ENCODE data around the gene SEMA3G.

Gene SEMA3G

GRCh38 chr3:52479037-52479876 lies 34.4 kb upstream of the SEMA3G start:
- no peak overlapping the region for H3K4me3 ChIP-seq (ENCODE audit: low read depth in 1 of 2, low read length in 2 of 2)
- no peaks in the 10 kb centered on the region for H3K27me3 ChIP-seq (ENCODE audit: control insufficient read depth in 1 of 2, insufficient read depth in 2 of 2, low read length in 2 of 2)
- peaks cover 60 to 88% of the 10 kb centered on the region in 2 donors for H3K36me3 ChIP-seq (ENCODE audit: control insufficient read depth in 1 of 2, insufficient read depth in 2 of 2, low read length in 2 of 2)
- no peak overlapping the region for H3K9ac ChIP-seq (ENCODE audit: low read depth in 1 of 2, low read length in 2 of 2)
- H3K27ac ChIP-seq (ENCODE audit: low read depth, low read length) = no peak overlapping the region
- H3K9me3 ChIP-seq (ENCODE audit: control insufficient read depth in 1 of 2, low read length in 2 of 2) = no peaks in the 10 kb centered on the region
- H3K4me1 ChIP-seq (ENCODE audit: control insufficient read depth in 1 of 2, insufficient read depth in 2 of 2, low read length in 2 of 2) = no peaks in the 10 kb centered on the region

DNA sequence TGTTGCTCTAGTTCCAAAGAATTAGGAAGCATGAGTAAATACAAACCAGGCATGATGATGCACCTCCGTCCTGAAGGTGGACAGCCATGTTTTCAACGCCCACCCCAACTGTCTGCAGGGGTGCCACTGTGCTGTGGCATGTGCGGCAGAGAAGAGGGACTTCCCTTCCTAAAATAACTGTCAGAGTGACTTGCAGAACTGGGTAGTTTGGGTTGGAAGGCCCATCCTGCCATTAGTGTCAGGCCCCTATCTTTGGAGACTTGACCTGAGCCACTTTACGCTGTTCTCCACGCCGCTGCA lies 32.8 kb upstream of the SEMA3G start:
- peaks cover 66 to 92% of the 10 kb centered on the region in 2 donors for H3K36me3 ChIP-seq (ENCODE audit: control insufficient read depth in 1 of 2, insufficient read depth in 2 of 2, low read length in 2 of 2)
- H3K9me3 ChIP-seq (ENCODE audit: control insufficient read depth in 1 of 2, low read length in 2 of 2) = no peaks in the 10 kb centered on the region
- no peaks in the 10 kb centered on the region for H3K27me3 ChIP-seq (ENCODE audit: control insufficient read depth in 1 of 2, insufficient read depth in 2 of 2, low read length in 2 of 2)
- H3K4me3 ChIP-seq (ENCODE audit: low read depth in 1 of 2, low read length in 2 of 2) = no peak overlapping the region
- H3K4me1 ChIP-seq (ENCODE audit: control insufficient read depth in 1 of 2, insufficient read depth in 2 of 2, low read length in 2 of 2) = no peaks in the 10 kb centered on the region
- H3K27ac ChIP-seq (ENCODE audit: low read depth, low read length) = no peak overlapping the region
- H3K9ac ChIP-seq (ENCODE audit: low read depth in 1 of 2, low read length in 2 of 2) = no peak overlapping the region

- no peaks in the 10 kb centered on the region for H3K4me1 ChIP-seq (ENCODE audit: control insufficient read depth in 1 of 2, insufficient read depth in 2 of 2, low read length in 2 of 2)
- H3K4me3 ChIP-seq (ENCODE audit: low read depth in 1 of 2, low read length in 2 of 2) = no peak overlapping the region
- no peaks in the 10 kb centered on the region for H3K9me3 ChIP-seq (ENCODE audit: control insufficient read depth in 1 of 2, low read length in 2 of 2)
- no peaks in the 10 kb centered on the region for H3K27me3 ChIP-seq (ENCODE audit: control insufficient read depth in 1 of 2, insufficient read depth in 2 of 2, low read length in 2 of 2)
- H3K9ac ChIP-seq (ENCODE audit: low read depth in 1 of 2, low read length in 2 of 2) = no peak overlapping the region
- no peak overlapping the region for H3K27ac ChIP-seq (ENCODE audit: low read depth, low read length)
- peaks cover 70 to 92% of the 10 kb centered on the region in 2 donors for H3K36me3 ChIP-seq (ENCODE audit: control insufficient read depth in 1 of 2, insufficient read depth in 2 of 2, low read length in 2 of 2)
Observed at GRCh38 chr3:52477076-52477795, 32.3 kb upstream of the SEMA3G start.

DNA sequence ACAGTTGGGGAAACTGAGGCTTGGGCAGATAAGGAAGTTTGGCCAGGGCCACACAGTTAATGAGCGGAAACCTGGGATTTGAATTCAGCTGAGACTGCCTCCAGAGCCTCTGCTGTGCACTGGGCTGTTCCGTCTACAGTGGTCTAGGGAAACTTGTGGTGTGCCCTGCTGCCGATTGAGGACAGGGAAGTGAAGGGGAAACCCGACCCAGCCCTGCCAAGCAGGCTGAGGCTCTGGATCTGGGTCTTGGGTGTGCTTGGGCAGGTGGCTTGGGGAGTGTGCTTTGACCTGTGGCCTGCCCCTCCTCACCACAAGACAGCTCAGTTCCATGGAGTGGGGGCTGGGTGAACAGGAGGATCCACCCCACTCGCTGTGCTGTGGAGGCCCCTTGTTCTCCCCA lies 28.1 kb upstream of the SEMA3G start:
- Histone ChIP-seq H3K27me3 (ENCODE audit: control insufficient read depth in 1 of 2, insufficient read depth in 2 of 2, low read length in 2 of 2) (no peaks in the 10 kb centered on the region), H3K9ac (ENCODE audit: low read depth in 1 of 2, low read length in 2 of 2) (no peak overlapping the region), H3K9me3 (ENCODE audit: control insufficient read depth in 1 of 2, low read length in 2 of 2) (no peaks in the 10 kb centered on the region), H3K36me3 (ENCODE audit: control insufficient read depth in 1 of 2, insufficient read depth in 2 of 2, low read length in 2 of 2) (peaks cover 35 to 70% of the 10 kb centered on the region in 2 donors), H3K4me3 (ENCODE audit: low read depth in 1 of 2, low read length in 2 of 2) (no peak overlapping the region), H3K27ac (ENCODE audit: low read depth, low read length) (no peak overlapping the region), H3K4me1 (ENCODE audit: control insufficient read depth in 1 of 2, insufficient read depth in 2 of 2, low read length in 2 of 2) (no peaks in the 10 kb centered on the region)

DNA sequence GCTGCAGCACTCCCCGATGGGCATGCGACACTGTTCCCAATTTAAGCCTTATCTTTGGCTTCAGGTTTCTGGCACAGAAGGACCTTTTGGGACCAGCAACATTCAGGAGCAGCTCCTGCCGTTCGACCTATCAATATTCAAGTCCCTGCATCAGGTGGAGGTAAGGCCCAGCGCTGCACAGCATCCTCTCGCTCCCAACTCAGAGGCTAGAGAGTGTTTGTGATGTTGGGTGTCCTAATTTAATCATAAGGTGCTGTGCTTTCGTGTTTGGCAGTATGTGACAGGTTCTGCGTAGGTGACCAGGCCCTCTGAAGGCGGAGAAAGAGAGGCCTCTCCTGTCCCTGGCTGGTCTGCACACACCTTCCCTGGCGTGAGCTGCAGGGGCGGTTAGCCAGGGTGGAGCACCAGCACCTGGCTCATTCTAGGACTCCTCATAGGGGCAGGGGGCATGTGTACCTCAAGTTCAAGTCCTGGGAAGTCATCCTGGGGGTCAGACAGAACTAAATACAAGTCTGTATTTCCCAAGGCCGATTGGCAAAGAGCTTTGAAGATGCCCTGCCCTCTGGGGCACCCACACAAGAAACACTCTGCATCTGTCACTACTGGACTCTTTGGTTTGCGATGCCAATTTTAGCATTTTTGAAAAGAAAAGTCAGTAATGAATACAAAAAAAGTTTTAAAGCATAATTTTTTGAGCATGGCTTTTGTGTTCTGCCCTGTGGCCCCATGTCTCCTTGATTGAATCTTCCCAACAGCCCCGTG lies 27.5 kb upstream of the SEMA3G start:
- Histone ChIP-seq H3K4me3 (ENCODE audit: low read depth in 1 of 2, low read length in 2 of 2) (no peak overlapping the region), H3K4me1 (ENCODE audit: control insufficient read depth in 1 of 2, insufficient read depth in 2 of 2, low read length in 2 of 2) (peaks cover 0 to under 1% of the 10 kb centered on the region in 2 donors), H3K27me3 (ENCODE audit: control insufficient read depth in 1 of 2, insufficient read depth in 2 of 2, low read length in 2 of 2) (no peaks in the 10 kb centered on the region), H3K36me3 (ENCODE audit: control insufficient read depth in 1 of 2, insufficient read depth in 2 of 2, low read length in 2 of 2) (peaks cover 29 to 69% of the 10 kb centered on the region in 2 donors), H3K9me3 (ENCODE audit: control insufficient read depth in 1 of 2, low read length in 2 of 2) (no peaks in the 10 kb centered on the region), H3K27ac (ENCODE audit: low read depth, low read length) (no peak overlapping the region), H3K9ac (ENCODE audit: low read depth in 1 of 2, low read length in 2 of 2) (no peak overlapping the region)

DNA sequence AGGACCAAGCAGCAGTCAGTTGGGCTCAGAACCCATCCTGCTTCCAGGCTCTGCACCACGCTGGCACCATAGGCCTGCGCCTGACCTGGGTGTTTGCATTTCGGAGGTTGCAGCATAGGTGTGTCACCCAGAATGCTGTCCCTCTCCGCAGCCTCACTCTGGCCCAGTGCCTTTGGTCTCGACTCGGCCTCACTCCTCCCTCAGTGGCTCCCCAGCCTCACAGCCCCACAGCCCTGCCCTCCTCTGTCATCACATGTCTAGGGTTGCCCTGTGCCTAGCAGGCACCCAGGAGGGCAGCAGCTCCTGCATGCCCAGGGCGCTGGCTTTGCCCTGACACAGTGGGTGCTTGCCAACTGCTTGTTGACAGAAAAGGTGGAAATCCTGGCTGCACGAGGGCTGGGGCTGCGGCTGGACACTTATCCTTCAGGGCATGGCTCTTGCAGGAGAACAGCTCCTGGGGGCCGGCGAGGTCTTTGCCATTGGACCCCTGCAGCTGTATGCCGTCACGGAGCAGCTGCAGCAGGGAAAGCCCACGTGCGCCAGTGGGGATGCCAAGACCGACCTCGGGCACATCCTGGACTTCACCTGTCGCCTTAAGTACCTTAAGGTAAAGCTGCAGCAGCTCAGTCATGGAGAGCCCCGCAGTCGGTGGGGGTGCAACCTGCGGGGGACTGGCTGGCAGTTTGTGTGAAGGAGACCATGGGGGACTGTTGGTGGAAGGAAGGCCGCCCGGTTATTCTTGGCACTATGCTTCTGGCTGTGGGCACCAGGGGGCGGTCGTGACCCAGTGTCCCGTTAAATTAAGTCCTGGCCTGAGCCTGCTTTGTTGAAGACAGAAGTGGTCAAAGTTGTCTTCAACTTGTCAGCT lies 26.7 kb upstream of the SEMA3G start:
- Histone ChIP-seq H3K27ac (ENCODE audit: low read depth, low read length) (no peak overlapping the region), H3K4me1 (ENCODE audit: control insufficient read depth in 1 of 2, insufficient read depth in 2 of 2, low read length in 2 of 2) (peaks cover 0 to 3% of the 10 kb centered on the region in 2 donors), H3K9me3 (ENCODE audit: control insufficient read depth in 1 of 2, low read length in 2 of 2) (no peaks in the 10 kb centered on the region), H3K4me3 (ENCODE audit: low read depth in 1 of 2, low read length in 2 of 2) (no peak overlapping the region), H3K9ac (ENCODE audit: low read depth in 1 of 2, low read length in 2 of 2) (no peak overlapping the region), H3K27me3 (ENCODE audit: control insufficient read depth in 1 of 2, insufficient read depth in 2 of 2, low read length in 2 of 2) (no peaks in the 10 kb centered on the region), H3K36me3 (ENCODE audit: control insufficient read depth in 1 of 2, insufficient read depth in 2 of 2, low read length in 2 of 2) (peaks cover 29 to 65% of the 10 kb centered on the region in 2 donors)

GRCh38 chr3:52470920-52471319 lies 26.0 kb upstream of the SEMA3G start:
- no peak overlapping the region for H3K27ac ChIP-seq (ENCODE audit: low read depth, low read length)
- H3K36me3 ChIP-seq (ENCODE audit: control insufficient read depth in 1 of 2, insufficient read depth in 2 of 2, low read length in 2 of 2) = peaks cover 24 to 58% of the 10 kb centered on the region in 2 donors
- H3K4me1 ChIP-seq (ENCODE audit: control insufficient read depth in 1 of 2, insufficient read depth in 2 of 2, low read length in 2 of 2) = peaks cover 0 to 3% of the 10 kb centered on the region in 2 donors

GRCh38 chr3:52469001-52469400 lies 24.1 kb upstream of the SEMA3G start:
- no peak overlapping the region for H3K9ac ChIP-seq (ENCODE audit: low read depth in 1 of 2, low read length in 2 of 2)
- peaks cover 18 to 53% of the 10 kb centered on the region in 2 donors for H3K36me3 ChIP-seq (ENCODE audit: control insufficient read depth in 1 of 2, insufficient read depth in 2 of 2, low read length in 2 of 2)
- no peak overlapping the region for H3K27ac ChIP-seq (ENCODE audit: low read depth, low read length)
- H3K4me1 ChIP-seq (ENCODE audit: control insufficient read depth in 1 of 2, insufficient read depth in 2 of 2, low read length in 2 of 2) = peaks cover 0 to 3% of the 10 kb centered on the region in 2 donors
- no peaks in the 10 kb centered on the region for H3K27me3 ChIP-seq (ENCODE audit: control insufficient read depth in 1 of 2, insufficient read depth in 2 of 2, low read length in 2 of 2)
- no peak overlapping the region for H3K4me3 ChIP-seq (ENCODE audit: low read depth in 1 of 2, low read length in 2 of 2)
- no peaks in the 10 kb centered on the region for H3K9me3 ChIP-seq (ENCODE audit: control insufficient read depth in 1 of 2, low read length in 2 of 2)

More at GRCh38 chr3:52470920-52471319, 26.0 kb upstream of the SEMA3G start:
- H3K4me3 ChIP-seq (ENCODE audit: low read depth in 1 of 2, low read length in 2 of 2) = no peak overlapping the region
- H3K9me3 ChIP-seq (ENCODE audit: control insufficient read depth in 1 of 2, low read length in 2 of 2) = no peaks in the 10 kb centered on the region
- H3K9ac ChIP-seq (ENCODE audit: low read depth in 1 of 2, low read length in 2 of 2) = no peak overlapping the region
- no peaks in the 10 kb centered on the region for H3K27me3 ChIP-seq (ENCODE audit: control insufficient read depth in 1 of 2, insufficient read depth in 2 of 2, low read length in 2 of 2)

DNA sequence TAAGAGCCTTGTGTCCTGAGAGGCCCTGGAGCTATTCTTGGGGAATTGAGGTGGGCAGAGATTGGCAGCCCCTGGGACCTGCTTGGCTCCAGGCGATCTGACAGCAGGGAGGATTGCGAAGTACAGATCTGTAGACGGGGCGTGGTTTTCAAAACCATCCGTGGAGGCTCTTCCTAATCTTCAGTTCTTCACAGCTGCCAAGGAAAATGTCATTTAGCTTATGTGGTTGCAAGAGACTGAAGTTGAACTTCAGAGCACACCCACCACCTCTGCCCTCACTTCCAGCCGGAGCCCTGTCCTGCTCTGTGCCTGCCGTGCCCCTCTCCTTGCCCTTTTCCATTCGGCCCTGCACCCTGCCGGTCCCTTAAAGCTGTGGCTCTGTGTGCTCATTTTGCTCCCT lies 23.4 kb upstream of the SEMA3G start:
- H3K9me3 ChIP-seq (ENCODE audit: control insufficient read depth in 1 of 2, low read length in 2 of 2) = no peaks in the 10 kb centered on the region
- H3K4me3 ChIP-seq (ENCODE audit: low read depth in 1 of 2, low read length in 2 of 2) = no peak overlapping the region
- no peaks in the 10 kb centered on the region for H3K27me3 ChIP-seq (ENCODE audit: control insufficient read depth in 1 of 2, insufficient read depth in 2 of 2, low read length in 2 of 2)
- H3K9ac ChIP-seq (ENCODE audit: low read depth in 1 of 2, low read length in 2 of 2) = no peak overlapping the region
- H3K27ac ChIP-seq (ENCODE audit: low read depth, low read length) = no peak overlapping the region
- peaks cover 14 to 48% of the 10 kb centered on the region in 2 donors for H3K36me3 ChIP-seq (ENCODE audit: control insufficient read depth in 1 of 2, insufficient read depth in 2 of 2, low read length in 2 of 2)
- H3K4me1 ChIP-seq (ENCODE audit: control insufficient read depth in 1 of 2, insufficient read depth in 2 of 2, low read length in 2 of 2) = peaks cover 0 to 3% of the 10 kb centered on the region in 2 donors
